ENCODE data around the gene DCTN4.
"Not testable (repeated sequence)": the region's sequence is repeated elsewhere in the genome, so short reads cannot be mapped to it uniquely, and the experiment has no call there.

The DCTN4 gene

GRCh38 chr5:150778088-150778516, 19.3 kb upstream of the DCTN4 start:
- no peak for DNase-seq

DNA sequence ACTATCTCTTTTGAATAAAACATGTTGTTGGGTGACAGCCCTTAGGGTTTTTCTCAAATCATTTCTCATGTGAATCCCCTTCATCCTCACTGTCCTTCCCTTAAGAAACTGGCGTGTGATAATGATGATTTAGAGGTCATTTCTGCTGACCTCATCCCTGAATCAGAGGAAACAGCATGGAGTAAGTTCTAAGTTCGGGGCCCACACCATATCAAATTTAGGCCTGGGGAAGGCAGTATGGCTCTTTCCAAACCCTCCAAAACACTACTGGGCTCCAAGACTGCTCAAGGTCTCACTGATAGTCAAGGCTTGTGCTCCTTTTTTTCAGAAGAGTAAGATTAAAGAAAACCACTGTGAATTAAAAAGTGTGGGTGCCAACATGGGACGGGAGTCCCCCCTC, 18.9 kb upstream of the DCTN4 start:
- no peak for DNase-seq

GRCh38 chr5:150774145-150774544, 15.3 kb upstream of the DCTN4 start:
- peak in 1 of 2 donors; percentile 22 for DNase-seq

DNA sequence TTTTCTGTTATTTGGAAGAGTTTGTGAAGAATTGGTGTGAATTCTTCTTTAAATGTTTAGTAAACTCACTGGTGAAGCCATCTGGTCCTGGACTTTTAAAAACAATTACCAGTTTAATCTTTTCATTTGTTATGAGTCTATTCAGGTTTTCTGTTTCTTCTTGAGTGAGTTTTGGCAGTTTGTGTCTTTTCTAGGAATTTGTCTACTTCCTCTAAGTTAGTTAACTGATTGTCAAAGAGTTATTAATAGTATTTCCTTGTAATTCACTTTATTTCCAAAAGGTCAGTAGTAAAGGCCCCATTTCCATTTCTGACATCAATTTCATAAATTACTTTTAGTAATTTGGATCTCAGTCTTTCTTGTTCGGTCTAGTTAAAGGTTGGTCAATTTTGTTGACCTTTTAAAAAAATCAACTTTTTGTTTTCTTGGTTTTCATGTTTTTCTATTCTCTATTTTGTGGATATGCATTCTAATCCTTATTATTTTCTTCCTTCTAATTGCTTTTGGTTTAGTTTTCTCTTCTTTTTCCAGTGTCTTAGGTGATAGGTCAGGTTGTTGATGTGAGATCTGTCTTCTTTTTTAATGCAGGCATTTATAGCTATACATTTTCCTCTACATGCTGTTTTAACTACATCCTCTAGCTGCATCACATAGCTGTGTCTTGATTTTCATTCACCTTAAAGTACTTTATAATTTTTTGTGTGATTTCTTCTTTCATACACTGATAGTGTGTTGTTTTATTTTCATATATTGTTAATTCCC, 12.4 kb upstream of the DCTN4 start:
- peak in 1 of 2 donors; percentile 36 for DNase-seq

DNA sequence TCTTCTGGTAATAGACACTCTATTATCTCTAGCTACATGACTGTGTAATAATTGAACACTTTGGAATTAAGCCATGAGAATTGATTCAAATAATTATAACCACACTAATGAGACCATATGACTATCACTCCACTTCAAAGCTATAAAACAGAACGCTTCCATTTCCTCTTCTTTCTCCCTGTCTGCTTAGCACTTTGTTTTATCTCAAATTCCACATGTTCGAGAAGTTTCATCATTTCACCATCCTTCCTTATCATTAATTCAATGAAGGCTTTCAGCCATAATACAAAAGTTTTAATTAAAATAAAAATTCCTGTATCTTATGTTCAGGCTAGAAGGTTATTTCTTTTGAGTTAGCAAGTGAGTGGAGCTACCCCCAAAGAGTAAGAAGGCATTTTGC, 7.4 kb upstream of the DCTN4 start:
- no peak for DNase-seq

GRCh38 chr5:150765799-150766169, 7.0 kb upstream of the DCTN4 start:
- DNase-seq = peak in 1 of 2 donors; percentile 19

DNA sequence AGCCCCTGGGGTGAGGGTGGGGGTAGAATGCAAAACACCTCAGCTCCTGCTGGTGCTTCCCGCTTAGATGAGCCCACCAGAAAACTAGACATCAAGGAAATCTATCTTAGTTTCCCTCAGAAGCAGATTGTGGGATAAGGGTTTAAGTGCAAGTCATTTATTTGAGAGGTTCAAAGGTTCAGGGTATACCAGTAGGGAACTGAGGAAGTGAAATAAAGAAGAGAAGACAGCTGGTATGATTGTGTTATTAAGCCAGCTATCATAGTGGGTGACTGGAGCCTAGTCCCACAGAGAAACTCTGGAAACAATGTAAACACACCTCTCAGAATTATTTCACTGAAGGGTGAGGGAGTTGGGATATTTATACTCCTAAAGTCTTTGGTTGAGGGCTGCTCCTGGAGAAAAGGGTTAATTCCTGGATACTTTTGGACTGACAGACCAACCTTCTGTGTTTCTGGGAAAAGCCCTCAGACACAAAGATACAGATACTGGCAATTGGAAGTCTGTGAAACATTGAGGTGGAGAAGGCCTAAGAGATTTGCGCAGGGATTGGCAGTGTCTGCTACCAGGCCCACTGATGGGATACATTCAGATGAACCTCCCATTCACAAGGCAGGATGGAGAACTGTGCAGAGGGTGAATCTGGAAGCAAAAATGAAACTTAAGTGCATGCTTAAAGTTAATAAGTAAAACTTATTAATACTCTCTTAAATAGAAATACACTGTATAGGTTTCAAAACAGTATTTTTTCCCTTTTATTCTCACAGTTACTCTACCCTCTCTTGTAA, 6.4 kb upstream of the DCTN4 start:
- peak in 1 of 2 donors; percentile 64 for DNase-seq

GRCh38 chr5:150764530-150764929, 5.7 kb upstream of the DCTN4 start:
- DNase-seq = peak in 1 of 2 donors; percentile 97

DNA sequence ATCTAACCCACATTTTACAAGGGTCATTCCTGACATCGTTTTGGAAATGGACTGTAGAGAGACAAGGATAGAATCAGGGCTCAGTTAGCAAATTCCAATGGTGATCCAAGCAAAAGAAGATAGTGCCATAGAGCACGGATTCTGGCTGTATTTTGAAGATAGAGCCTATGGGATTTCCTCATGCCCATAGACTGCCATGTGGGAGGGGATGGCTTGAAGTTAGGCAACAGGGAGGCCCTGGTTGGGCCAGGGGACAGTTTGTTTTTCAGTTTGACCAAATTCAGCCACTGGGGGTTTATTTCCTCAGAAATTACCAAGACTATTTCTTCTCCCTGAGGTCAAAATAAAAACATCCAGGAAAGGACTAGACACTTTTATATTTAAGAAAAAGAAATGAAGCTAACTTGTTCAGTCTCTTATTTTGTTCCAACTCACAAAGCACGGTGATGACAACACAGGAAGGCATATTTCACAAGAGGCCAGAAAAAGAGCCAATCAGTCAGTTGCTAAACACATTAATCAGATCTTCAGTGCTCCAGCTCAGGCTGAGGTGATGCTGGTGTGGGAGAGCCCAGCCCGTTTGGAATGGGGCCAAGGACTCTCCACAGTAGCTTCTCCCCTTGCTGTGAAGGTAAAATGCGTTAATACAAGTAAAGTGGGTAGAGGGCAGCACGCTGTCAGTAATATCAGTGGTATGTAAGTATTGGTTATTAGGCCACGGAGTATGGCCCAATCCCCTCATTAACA, 4.4 kb upstream of the DCTN4 start:
- peak; percentile 39 to 95 for DNase-seq

DNA sequence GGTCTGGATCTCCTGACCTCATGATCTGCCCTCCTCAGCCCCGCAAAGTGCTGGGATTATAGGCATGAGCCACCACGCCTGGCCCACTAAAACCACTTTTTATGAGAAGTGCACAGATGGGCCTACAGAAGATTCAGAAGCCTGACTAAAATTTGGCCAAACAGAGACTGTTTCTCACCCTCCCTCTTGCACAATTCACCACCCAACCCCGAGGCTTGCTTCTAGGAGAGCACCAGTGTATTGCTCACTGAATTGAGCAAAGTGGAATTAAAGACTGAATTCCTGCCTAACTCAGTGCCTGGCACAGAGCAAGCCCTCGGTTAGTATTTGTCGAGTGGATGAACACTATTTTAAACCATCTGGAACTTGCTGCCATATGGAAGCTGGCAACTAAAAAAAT, 3.4 kb upstream of the DCTN4 start:
- DNase-seq = no peak

DNA sequence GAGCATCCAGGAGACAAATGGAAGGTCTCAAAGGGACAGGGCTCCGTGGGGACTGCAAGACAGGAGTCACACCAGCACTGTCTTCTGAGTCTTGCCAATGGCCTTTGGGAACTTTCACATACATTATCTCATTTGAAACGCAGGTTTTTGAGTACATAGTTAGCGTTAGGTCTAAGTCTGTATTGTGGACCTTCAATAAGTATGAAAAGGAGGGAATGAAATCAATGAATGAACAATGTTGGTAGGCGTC, 442 bp upstream of the DCTN4 start:
- no peak for DNase-seq

DNA sequence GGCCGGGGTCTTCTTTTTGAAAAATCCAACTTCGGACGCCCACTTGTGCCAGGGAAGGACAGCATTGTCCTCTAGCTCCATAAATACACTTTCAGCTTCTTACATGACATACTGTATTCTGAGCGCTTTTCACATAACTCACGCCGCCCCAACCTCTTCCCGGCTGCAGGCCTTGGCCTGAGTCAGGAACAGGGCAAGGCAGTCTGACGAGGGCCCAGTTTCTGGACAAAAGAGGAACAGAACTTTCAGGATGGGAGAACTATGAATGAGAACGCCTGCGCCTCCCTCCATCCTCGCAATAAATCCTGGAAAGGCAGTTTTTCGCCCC, 650 bp downstream of the DCTN4 start:
- no peak for DNase-seq

DNA sequence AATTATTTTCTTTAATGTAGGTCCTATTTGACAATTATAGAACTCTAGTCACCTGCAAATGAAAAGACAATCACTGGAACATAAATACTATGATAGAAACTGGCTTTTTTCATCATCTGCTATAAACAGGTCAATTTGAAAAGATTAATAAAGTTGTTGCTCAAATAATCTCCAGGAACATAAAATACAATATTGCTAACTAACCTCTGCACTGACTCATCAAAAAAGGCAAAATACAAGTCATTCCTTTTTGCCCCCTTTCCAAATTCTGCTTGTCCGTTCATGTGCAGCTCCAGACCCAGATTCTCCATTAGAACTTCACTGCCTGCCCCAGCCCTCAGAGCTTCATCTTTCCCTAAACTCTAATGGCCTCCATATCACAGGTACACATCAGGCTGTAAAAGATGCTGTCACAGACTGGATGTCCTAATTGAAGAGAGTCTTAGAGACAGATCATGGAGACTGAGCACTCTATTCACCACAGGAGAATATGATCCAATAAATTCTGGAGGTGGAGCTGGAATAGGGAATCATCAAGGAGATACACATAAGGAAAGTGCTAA, 1.6 kb downstream of the DCTN4 start:
- DNase-seq = no peak

DNA sequence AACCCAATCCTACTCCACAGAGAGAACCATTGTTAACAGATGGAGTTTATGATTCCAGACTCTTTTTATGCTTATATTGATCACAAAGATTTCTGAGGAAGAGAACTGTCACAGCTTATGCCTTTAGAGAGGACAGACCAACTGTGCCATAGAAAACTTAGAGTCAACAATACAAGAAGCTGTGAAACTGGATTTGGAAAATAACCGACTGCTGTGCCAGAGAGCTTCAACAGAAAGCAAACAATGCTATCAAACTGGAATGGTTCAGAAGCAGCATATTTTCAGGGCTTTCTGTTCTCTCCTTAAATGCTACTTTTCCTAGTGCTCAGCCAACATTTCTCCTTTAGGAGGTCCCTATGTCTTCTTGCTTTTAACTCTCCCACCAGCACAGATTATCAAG, 5.0 kb downstream of the DCTN4 start:
- no peak for DNase-seq

DNA sequence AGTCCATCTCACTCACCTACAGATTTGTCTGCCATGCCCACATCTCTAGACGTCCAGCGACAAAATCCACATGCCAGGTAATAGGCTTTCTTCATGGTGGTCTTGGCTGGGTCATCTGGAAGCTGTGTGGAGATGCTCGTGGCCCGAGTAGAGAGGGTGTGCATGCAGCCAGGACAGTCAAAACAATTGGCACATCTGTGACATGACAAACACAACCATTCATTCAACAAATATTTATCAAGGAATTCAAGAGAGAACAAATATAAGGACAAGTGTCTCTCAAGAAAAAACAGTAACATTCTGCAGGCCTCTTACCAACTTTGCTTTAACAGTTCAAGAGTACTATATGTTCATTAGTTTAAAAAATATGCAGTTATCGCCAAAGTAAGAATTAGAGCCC, 5.4 kb downstream of the DCTN4 start:
- DNase-seq = no peak

DNA sequence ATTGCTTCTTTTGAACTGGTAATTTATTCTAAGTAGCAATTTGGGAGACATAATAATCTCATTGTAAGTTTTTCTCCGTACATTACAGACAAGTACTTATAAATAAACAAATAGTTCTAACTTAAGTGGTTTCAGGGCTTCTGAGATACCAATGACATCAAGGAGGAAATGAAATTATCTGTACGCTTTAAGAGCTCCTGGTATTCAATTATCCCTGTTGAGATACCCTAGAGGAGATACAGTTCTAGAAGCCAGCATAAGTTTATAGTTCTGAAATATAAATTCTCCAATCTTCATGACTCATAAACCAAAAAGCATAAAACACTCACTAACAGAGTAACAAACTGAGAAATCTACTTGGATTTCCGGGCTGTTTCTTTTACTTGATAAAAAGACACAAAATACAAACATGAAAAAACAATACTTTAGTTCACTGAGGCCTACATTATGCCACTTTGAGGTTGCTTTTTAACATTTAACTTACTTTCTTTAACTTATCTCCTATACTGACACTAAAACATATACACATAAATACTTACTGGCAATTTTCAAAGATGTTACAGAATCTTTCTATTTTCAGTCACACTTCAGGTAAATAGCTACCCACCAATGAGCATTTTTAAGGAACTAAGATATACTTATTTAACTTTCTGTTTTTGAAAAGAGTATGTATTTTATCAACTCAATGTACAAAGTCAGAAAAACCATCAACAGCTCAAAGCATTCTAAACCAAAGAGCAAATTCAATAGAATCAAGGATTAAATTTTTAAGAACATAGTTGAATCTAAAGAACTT, 7.5 kb downstream of the DCTN4 start:
- DNase-seq = no peak

GRCh38 chr5:150750469-150750868, 8.3 kb downstream of the DCTN4 start:
- DNase-seq = no peak

DNA sequence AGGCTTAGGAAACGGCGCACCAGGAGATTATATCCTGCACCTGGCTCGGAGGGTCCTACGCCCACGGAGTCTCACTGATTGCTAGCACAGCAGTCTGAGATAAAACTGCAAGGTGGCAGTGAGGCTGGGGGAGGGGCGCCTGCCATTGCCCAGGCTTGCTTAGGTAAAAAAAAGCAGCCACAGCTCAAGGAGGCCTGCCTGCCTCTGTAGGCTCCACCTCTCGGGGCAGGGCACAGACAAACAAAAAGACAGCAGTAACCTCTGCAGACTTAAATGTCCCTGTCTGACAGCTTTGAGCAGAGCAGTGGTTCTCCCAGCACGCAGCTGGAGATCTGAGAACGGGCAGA, 15.7 kb downstream of the DCTN4 start:
- not testable (repeated sequence) for DNase-seq

GRCh38 chr5:150742455-150743141, 16.2 kb downstream of the DCTN4 start:
- DNase-seq = not testable (repeated sequence)

GRCh38 chr5:150740992-150741391, 17.8 kb downstream of the DCTN4 start:
- no peak for DNase-seq

GRCh38 chr5:150738862-150739261, 20.0 kb downstream of the DCTN4 start:
- no peak for DNase-seq

Data from bone marrow (tissue), 2 donors.